NCI-H82 treated with DMSO at 0.1 percent for 48 hours (cell line): Measurements from ENCODE around the gene SPSB4.

ENCODE experiments used
- DNase-seq: peaks from one replicate; lab custom pipeline; 2025; ENCODE audit not compliant: unreplicated experiment; lab: John Stamatoyannopoulos, UW

SPSB4 gene

GRCh38 chr3:141052201-141053069, 1.3 kb downstream of the SPSB4 start:
- DNase-seq, result no peak

DNA sequence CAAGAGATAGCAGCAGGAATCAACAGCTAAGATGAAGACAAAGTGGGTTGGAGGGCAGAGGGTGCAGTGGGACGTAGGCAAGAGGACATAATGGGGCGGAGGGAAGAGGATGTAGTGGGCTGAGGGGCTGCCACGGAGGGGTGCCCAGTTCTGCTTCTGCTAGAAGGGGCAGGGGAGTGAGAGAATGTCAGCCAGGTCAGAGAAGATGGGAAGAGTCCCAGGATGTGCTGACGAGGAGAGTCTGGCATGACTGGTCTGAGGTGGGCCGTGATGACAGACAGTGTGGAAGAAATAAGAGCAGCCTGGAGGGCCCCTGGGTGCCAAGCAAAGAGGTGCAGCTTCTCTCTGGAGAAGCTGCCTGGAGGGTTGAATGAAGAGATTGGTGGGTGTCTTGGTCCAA, 4.0 kb downstream of the SPSB4 start:
- DNase-seq, result no peak

GRCh38 chr3:141055536-141056445, 4.6 kb downstream of the SPSB4 start:
- DNase-seq, result no peak

GRCh38 chr3:141056751-141057171, 5.6 kb downstream of the SPSB4 start:
- DNase-seq, result peak; percentile 69

DNA sequence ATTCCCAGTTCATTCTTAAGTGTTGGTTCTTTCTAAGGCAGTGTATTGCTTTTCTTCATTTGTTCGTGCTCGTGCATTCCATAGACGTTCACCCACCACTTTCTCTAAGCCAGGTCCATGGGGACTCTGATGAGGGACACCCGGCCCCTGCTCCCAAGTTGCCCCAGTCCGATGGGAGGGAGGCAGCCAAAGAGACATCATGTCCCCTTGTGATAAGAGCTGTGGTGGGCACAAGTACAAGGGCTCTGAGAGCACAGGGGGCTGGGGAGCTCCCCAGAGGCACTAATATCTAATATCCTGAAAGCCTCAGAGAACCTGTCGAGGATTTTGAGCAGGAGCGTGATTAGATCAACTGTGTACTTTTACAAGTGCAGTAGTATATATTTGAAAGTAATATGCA, 6.3 kb downstream of the SPSB4 start:
- no peak for DNase-seq

DNA sequence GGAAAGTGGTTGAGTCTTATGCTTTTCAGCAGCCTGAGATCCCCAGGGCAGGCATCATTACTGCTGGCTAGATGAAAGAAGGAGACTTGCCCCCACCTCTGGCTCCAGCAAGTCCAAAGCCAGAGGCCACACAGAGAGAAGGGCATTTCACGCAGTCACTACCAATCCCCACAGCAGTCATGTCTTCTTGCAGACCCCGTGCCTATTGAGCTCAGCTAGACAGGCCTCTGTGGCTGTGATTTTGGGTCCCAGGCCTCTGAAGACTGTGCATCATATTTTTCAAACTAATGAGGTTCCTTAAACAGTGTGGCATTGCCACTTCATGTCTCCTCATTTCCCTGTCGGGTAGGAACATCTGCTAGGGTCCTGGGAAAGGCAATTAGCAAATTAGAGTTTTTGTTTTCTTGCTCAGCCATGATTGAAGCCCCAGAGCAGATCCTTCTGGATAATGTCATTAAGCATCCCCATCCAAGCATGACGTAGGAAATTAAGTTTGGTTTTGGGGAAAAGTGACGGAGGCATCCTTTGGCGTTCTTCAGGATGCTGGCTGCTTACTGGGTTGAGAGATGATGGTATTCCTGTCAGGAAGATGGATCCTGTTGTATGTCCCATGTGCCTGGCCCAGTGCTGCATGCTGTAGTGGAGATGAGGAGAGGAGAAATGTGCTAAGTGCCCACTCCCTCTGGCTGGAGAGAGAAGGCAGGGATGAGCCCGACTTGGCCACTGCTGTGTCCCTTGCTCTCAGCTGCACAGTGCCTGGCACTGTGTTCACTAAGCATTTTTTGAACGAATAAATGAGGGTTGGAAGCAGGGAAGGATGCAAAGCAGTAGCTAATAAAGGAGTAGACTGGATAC, 7.0 kb downstream of the SPSB4 start:
- peak; percentile 80 for DNase-seq

DNA sequence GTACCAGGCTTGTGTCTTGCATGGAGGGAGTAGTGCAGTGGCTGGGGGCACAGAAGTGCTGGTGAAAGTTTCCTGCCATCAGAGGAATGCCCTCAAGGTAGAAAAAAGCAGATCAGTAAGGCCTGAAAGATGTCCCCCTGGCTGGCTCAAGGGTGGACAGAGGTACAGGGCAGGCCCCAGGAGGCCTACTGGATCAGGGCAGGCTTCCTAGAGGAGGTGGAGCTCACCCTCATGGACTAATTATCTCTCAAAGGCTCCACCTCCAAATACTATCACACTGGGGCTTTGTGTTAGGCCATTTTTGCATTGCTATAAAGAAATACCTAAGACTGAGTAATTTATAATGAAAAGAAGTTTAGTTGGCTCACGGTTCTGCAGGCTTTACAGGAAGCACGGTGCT, 7.8 kb downstream of the SPSB4 start:
- DNase-seq, result no peak

- DNase-seq, result no peak
Observed at GRCh38 chr3:141059816-141060215, 8.7 kb downstream of the SPSB4 start.

DNA sequence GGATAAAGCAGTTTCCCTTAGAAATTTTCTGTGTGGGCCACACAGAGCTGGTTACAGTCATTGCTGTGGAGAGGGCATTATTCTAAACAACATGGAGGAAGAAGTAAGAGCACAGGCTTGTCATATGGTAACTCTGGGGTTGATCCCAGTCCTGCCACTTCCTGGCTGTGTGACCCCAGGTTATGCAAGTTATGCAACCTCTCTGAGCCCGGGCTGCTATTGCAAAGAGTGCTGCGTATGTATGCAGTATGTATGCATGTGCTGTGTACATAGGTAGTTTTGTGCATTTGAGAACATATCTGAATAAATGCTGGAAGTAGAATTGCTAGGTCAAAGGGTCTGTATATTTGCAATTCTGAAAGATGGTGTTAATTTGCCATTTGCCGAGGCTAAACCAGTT, 9.2 kb downstream of the SPSB4 start:
- DNase-seq, result no peak

GRCh38 chr3:141063831-141064230, 12.7 kb downstream of the SPSB4 start:
- no peak for DNase-seq

DNA sequence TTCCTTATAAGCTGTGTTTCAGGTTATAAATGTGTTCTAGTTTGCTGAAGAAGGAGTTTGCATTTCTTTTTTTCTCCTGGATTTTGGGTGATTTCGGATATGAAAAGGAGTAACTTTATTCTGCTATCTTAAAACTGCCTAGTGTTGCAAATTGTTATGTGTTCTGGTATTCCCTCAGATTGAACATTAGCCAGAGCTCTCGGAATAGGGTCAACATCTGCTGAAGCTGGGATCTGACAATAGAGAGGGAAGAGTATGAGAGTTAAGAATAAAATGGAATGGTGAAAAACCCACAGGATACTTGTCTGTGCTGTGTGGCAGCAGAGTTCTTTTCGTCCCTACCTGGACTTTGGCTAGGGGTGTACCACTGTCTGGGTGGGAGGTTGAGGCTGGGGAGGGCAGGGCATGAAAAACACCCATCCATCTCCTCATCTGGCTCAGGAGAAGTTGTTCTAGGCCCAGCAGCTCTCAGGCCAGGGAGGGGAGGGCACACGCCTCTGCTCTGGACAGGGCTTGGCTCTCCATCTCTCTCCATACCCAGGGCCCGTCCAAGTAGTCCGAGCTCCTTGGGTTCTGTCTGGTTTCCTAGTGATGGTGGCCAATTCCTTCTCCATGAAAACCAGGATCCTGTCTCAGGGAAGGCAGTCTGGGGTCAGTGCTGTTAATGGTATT, 13.2 kb downstream of the SPSB4 start:
- DNase-seq, result no peak

- DNase-seq, result no peak
Observed at GRCh38 chr3:141065258-141065657, 14.1 kb downstream of the SPSB4 start.

DNA sequence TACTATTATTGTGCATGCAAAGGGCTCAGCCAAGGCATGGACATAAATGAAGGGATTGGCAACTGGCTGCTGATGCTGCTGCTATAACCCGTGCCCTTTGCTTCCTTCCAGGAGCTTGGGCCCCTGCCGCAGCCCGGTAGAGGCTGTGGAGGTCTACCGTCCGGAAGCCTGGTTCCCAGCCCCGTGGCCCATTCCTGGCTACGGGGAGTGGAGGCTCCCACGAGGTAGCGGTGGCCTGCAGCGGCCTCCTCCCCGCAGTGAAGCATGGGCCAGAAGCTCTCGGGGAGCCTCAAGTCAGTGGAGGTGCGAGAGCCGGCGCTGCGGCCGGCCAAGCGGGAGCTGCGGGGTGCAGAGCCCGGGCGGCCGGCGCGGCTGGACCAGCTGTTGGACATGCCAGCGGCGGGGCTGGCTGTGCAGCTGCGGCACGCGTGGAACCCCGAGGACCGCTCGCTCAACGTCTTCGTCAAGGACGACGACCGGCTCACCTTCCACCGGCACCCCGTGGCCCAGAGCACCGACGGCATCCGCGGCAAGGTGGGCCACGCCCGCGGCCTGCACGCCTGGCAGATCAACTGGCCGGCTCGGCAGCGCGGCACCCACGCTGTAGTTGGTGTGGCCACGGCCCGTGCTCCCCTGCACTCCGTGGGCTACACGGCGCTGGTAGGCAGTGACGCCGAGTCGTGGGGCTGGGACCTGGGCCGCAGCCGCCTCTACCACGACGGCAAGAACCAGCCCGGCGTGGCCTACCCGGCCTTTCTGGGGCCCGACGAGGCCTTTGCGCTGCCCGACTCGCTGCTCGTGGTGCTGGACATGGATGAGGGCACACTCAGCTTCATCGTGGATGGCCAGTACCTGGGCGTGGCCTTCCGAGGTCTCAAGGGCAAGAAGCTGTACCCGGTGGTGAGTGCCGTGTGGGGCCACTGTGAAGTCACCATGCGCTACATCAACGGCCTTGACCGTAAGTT, 15.0 kb downstream of the SPSB4 start:
- DNase-seq, result no peak

- no peak for DNase-seq
Observed at GRCh38 chr3:141067206-141067974, 16.2 kb downstream of the SPSB4 start.

- no peak for DNase-seq
Observed at GRCh38 chr3:141070229-141070628, 19.1 kb downstream of the SPSB4 start.

DNA sequence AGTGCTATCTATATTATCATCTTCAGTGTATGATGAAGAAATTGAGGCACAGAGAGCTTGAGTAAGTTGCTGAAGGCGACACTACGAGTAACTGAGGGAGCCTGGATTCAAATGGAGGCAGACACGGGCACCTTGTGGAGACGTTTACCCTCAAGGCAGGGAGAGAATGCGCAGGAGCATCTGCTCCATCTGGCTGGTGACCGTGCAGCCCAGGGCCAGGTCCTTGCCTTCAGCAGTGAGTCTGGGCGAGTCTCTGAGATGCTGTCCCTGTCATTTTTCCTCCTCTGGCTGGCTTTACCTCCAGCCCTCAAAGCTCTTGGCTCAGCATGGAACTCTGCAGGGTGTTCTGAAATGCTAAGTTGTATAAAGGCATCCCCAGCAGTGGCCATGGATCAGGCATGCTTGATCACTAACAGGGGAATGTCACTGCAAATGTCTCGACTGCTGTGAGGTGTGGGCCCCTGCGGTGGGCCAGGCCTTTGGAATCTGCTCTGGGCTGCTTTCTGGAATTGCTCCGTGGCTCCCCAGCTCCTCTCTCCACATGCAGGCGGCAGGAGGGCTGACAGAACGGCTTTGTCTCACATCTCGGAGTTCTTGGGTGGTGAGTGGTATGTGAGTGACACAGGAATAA, 19.7 kb downstream of the SPSB4 start:
- DNase-seq, result no peak

- DNase-seq, result no peak
Observed at GRCh38 chr3:141071681-141072260, 20.6 kb downstream of the SPSB4 start.

DNA sequence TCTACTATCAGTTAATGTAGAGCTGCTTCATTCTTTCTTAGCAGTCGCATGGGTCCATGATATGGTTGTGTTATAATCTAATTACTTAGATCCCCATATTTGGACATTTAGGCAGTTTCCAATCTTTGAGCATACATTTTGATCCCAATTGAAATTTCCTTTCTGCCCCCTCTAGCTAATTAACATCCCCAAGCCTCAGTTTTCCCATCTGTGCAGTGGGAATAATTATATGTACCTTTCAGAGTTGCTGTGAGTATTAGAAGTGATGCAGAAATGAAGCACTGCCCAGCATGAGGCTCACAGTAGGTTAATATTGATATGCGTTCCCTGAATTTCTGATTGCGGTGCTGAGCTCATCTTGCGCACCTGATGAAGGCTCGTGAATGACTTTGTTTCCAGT, 21.8 kb downstream of the SPSB4 start:
- DNase-seq, result no peak
